A673 (cell line): ENCODE results near the gene INCA1.

ENCODE experiments used
- CTCF ChIP-seq: fragments of 300-800, 200-600 bp; sonication (generic); conservative IDR thresholded peaks from 2 replicates; pipeline ENCODE4 v1.5.1; 2017; ENCODE audit warnings: low read depth, mild to moderate bottlenecking, antibody characterized with exemption, low read length, moderate library complexity, mixed read lengths
- EZH2 ChIP-seq: fragments of 200-600 bp; sonication (generic); IDR thresholded peaks from 2 replicates; pipeline ENCODE4 v1.6.1; 2017; ENCODE audit warnings: borderline replicate concordance, low read depth, mild to moderate bottlenecking, mixed read lengths, antibody characterized with exemption, low read length; ENCODE audit not compliant: poor library complexity, severe bottlenecking

- TF ChIP-seq CTCF (no peak), EZH2 (no peak)
These were observed 27.3 kb upstream of the INCA1 start for GRCh38 chr17:5024604-5025003.
